GM21515 (cell line): ENCODE results near the gene MMP27.
"Not testable (repeated sequence)": the region's sequence is repeated elsewhere in the genome, so short reads cannot be mapped to it uniquely, and the experiment has no call there.

Experiments
- ATAC-seq: cut with Tn5 transposase; IDR thresholded peaks from one replicate; pipeline ENCODE4 v1.9.1; 2021; ENCODE audit not compliant: unreplicated experiment

MMP27 gene, protein sequence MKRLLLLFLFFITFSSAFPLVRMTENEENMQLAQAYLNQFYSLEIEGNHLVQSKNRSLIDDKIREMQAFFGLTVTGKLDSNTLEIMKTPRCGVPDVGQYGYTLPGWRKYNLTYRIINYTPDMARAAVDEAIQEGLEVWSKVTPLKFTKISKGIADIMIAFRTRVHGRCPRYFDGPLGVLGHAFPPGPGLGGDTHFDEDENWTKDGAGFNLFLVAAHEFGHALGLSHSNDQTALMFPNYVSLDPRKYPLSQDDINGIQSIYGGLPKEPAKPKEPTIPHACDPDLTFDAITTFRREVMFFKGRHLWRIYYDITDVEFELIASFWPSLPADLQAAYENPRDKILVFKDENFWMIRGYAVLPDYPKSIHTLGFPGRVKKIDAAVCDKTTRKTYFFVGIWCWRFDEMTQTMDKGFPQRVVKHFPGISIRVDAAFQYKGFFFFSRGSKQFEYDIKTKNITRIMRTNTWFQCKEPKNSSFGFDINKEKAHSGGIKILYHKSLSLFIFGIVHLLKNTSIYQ

DNA sequence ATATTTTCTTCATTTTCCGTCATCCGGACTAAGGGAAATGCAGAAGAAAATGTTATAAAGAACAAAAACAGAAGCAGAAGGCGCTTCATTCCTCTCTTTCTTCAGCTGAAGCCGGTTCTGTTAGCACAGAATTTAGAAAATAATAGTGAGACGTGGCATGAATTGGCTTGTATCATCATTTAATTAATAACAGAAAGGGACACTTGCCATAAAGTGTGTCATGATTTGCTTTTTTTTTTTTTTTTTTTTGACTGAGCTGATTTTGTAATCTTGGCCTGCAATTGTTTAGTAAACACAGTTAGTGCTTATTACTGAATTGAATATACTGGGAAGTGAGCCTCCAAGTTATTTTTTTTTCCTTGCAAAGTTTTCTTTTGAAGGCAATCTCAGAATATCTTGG is at the start of gene MMP27:
Gene MMP27 (minus strand): TSS at position 144 of the 400 bp plus-strand sequence. CDS start 55 bp downstream, at position 89.
- no peak for ATAC-seq

DNA sequence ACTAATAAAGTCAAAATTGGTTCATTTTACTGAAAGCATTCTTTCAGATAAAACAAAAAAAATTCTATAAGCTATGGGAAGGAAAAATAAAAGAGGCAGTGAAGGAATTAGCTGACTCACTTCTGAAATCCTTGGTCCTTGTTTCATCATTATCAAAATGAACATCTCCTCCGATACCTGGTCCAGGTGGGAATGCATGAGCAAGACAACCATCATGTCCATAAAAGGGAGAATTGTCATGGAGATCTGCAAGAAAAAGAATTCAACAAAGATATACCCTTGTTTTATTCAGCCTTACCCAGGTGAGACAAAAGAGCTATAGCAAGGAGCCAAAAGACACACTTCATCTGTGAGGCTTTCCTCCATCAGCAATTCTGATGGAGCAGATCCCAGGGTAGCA is 47.7 kb upstream of the MMP27 start:
- ATAC-seq, result no peak

DNA sequence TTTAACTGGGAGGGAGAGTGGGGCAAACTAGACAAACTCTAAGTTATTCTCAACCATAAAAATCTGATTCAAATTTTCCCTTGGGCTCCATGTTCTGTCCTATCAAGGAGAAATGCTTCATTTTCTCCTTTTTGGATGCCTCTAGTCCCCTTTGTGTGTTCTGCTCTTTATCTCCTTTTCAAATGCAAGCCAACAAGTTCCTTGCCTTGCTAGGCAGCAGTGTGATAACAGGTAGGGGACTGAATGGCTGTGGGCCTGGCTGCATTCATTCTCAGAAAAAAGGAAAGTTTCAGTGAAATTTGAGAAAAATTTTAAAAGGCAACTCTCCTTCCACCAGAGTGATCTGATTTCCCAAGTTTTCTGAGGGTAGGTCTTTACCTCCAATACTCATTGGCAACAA is 46.1 kb upstream of the MMP27 start:
- ATAC-seq, result no peak

DNA sequence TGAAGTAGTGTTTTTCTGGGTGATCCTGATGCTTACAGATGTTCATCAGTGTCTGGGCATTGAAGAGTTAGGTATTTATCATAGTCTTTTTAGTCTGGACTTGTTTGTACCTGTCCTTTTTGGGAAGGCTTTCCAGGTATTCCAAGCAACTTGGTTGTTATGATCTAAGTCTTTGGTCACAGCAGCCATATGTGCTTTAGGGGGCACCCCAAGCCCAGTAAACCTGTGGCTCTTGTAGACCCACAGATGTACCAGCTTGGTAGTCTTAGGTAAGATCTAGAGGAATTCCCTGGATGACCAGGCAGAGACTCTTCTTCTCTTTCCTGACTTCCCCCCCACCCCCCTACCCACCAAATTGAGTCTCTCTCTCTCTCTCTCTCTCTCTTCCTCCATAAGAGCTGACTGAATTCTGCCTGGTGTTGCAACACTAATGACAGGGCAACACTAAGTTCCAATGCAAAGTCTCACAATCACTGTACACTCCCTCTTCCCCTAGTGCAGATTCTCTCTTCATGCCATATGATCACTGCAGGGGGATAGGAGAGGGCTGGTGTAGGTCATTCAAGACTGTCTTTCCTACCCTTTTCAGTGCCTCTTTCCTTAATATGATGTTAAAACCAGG is 43.6 kb upstream of the MMP27 start:
- ATAC-seq, result no peak

DNA sequence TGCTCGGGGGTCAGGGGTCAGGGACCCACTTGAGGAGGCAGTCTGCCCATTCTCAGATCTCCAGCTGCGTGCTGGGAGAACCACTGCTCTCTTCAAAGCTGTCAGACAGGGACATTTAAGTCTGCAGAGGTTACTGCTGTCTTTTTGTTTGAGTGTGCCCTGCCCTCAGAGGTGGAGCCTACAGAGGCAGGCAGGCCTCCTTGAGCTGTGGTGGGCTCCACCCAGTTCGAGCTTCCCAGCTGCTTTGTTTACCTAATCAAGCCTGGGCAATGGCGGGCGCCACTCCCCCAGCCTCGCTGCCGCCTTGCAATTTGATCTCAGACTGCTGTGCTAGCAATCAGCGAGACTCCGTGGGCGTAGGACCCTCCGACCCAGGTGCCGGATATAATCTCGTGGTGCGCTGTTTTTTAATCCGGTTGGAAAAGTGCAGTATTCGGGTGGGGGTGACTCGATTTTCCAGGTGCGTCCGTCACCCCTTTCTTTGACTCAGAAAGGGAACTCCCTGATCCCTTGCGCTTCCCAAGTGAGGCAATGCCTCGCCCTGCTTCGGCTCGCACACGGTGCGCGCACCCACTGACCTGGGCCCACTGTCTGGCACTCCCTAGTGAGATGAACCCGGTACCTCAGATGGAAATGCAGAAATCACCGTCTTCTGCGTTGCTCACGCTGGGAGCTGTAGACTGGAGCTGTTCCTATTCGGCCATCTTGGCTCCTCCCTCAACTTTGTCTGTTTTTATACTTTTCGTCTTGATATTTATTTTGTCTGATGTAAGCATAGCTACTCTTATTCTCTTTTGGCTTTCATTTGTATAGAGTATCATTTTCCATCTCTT is 41.4 kb upstream of the MMP27 start:
- ATAC-seq, result not testable (repeated sequence)

DNA sequence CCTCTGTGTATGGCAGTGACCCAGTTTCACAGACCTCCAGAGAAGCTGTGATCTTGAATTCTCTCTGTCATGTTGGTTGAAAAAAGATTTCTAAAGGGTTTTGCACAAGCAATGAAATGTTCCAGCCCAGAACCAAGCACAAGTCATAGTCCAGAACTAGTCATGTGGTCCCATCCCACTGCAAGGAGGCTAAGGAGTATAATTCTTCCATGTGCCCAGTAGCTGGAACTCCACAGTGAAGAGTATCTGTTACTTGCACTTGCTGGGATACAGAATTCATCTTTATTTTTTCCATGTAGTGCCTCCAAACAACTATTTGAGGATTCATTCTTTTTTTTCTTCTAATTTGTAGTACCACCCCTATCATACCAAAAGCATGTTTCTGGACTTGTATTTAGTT is 29.1 kb upstream of the MMP27 start:
- ATAC-seq, result no peak

DNA sequence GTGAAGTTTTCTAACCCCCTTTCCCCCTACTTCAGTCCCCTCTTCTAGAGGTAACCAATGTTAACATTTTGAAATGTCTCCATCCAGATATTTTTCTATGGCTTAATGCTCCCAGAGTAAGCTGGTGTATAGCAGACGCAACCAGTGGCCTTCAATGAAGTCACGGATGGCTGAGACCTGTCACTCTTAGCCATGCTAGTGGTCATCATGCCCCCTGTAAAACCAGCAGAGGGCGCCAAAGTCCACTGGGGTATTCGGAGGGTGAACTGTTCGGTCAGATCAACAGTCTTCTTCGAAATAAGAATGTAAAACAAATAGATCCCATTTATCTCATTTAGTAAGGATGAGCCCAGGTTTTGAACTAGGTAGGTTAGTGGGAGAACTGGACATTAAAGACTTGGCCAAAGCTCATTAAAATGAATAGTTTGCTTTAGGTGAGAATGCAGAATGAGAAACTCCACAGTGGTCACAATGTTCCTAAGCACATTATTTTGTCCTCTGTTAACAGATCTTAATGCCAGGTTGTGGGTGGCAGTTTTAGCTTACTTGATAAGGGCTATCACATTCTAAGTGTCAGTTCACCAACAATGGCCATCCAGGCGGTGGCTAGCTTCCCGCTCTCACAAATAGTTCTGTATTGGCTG is 27.8 kb upstream of the MMP27 start:
- peak; percentile 86 for ATAC-seq

DNA sequence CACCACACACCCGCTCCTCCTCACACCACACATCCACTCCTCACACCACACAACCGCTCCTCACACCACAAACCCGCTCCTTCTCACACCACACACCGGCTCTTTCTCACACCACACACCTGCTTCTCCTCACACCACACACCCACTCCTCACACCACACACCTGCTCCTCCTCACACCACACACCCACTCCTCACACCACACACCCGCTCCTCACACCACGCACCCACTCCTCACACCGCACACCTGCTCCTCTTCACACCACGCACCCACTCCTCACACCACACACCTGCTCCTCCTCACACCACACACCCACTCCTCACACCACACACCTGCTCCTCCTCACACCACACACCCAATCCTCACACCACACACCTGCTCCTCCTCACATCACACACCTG is 25.4 kb upstream of the MMP27 start:
- ATAC-seq, result not testable (repeated sequence)

DNA sequence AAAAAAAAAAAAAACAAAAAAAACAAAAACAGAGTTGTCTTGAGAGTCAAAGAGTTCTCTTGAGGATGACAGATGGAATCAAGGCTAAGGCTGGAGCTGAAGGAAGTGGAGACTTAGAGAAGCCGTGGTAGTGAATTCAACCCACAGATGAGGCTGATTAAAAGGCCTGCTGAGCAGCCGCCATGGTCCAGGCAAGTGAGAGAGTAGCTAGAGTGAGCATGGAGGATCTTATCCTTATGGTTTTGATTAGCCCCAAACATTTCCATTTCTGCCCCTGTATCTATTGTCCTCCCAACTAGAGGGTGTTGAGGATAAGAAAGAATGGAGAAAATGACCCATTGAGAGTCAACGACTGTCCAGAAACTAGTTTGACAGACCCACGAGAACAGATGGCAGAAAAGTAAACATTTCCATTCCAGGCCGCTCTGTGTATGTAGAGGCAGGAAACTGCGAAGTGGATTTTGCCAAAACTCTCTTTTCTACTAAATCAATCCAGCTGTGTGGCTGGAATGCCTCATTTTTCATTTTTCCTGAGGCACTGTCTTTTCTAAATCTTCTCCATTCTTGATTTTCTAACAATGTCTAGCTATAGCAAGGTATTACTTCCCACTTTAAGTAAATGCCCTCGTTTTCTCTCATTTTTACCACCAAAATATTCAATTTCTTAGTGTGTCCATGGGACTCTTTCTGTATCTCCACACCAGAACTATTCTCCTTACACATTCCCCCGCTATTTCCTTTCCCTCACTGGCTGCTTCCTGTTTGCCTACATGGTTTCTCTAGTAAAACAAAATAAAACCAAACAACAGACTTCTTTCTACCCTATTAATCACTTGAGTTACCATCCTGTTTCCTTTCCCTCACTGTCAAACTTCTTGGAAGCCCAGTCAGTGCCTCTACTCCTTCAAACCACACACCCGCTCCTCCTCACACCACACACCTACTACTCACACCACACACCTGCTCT is 24.6 kb upstream of the MMP27 start:
- no peak for ATAC-seq

DNA sequence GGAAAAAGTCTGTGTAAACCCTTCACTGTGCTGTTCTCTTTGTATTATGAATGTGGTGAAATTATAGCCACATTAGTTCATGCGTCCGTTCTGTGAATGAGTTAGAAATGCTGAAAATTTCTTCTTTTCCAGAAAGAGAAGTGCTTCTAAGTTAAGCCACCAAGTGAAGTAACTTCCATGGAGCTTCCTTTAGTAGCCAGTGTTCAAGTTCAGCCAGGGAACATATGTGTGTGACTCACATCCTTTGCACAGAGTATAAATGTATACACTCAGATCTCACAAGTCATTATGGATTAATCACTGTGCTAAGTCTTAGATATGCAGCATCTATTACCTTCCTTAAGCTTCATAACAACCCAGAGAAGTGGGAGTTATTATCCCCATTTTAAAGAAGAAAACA is 22.3 kb upstream of the MMP27 start:
- ATAC-seq, result no peak

DNA sequence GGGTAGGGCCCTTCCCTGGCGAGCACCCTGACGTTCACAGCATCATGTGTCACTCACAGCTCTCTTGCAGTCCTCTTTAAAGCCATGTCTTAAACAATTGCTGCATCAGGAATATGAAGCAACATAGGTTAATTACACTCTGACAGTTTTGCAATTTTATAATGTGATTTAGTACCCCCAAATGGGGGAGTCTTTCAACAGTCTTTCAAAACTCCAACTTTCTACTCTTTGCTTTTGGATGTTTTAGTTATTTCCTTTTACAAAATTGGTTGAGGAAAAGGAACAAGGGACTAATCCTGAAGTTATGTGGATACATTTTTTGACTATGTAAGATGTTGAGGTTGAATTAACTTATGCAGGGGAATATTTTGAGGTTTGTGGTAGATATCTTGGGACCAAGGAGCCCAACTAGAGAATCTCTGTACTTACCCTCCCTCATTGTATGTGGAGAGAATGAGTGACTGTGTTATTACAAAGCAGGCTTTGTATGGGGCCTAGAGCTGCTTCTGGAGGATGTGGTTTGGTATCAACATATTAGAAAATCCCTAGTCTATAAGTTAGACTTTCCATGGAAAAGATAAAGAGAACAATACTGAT is 19.4 kb upstream of the MMP27 start, which contains the start of gene MMP8:
Gene MMP8 (minus strand): TSS at position 51 of the 597 bp plus-strand sequence. CDS start 99 bp downstream, outside the sequence.
- no peak for ATAC-seq

DNA sequence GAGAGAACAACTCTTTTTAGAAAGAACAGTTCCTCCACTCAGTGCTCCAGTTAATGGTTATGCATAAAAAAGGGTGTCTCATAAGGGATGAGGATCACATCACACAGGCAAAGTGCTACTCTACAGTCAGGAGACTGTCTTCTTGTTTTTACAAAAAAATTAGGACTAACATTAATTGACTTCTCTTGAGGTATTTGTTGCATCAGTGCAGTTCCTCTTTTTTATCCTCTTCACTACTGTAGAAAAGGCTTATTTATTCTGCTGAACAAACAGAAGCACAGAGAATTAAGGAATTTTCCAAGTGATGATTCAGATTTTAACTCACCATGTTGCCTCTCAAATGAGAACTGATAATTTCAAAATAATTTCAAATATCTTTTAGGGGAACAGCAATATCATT is 17.3 kb upstream of the MMP27 start:
- no peak for ATAC-seq

DNA sequence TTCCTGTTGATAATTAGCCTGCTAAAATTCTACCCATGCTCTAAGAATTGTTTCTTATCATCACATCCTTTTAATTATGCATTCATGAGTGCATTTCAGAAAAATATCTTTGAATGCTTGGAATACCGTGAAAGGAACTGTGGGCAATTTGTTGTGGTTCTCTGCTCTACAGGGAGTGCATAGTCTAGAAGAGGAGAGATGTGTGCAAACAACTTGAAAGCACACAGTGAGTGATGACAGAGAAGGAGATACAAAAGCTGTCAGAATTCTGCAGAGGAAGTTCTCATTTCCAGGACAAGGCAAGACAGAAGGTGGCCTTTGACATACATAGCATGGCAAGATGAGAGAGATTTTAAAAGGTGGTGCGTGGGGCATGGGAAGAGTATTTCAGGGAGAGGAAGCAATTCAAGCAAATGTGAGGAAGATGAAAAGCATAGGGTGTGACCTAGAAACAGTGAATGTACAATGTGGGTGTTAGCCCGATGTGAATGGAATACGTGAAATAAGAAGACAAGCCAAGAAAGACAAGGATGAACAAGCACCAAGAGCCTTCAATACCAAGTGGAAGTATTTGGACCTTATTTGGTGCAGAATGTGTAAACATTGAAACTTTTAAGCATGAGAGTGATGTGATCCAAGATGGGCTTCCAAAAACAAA is 14.2 kb upstream of the MMP27 start:
- ATAC-seq, result no peak

DNA sequence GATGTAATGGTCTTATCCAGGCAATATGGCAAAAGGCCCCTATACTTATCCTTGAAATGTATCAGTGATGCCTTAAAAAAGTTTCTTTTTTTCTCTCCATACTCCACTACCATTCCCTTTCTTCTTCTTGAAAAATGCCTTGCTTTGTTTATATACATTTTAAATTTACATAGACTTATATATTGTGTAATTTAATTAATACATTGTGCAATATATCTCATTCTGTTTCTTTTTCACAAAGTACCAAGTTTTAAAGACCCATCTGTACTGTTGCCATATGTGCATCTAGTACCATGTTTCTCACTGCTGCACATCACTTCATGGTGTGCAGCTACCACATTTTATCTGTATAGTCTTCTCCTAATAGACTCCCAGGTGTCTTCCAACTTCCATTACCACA is 11.7 kb upstream of the MMP27 start:
- no peak for ATAC-seq

DNA sequence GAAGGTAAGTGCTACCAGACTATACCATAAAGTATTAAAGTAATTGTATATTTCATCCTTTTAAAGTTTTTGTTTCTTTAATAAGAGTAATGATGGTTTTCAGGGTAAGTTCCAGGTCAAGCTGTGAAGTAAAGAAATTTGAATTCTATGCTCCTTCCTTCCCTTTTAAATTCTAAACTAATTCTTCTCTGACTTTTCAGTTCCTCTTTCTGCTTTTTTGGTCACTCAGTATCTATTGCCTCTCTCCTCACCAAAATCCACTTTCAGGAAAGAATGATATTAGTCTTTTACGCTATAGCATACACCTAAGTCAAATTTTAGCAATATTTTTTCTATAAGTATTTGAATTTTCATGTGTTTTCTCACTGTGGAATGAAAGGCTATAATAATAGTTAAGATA is 11.0 kb upstream of the MMP27 start:
- ATAC-seq, result peak; percentile 81

DNA sequence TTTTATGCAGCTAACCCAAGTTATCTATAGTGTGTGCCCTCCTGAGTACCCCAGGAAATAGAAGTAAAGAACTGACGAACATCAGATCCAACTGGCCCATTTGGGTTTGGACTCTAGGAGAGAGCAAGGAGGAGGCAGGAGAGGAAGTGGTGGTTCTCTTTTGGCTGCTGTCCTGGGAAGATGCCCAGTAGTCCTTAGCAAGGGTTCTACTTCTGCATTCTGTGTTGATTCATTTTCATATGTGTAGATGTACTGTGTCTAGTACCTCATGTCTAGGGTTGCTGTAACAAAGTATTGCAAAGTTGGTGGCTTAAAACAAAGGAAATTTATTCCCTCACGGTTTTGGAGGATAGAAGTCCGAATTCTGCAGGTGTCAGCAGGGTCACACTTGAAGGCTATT is 6.6 kb upstream of the MMP27 start:
- ATAC-seq, result no peak

DNA sequence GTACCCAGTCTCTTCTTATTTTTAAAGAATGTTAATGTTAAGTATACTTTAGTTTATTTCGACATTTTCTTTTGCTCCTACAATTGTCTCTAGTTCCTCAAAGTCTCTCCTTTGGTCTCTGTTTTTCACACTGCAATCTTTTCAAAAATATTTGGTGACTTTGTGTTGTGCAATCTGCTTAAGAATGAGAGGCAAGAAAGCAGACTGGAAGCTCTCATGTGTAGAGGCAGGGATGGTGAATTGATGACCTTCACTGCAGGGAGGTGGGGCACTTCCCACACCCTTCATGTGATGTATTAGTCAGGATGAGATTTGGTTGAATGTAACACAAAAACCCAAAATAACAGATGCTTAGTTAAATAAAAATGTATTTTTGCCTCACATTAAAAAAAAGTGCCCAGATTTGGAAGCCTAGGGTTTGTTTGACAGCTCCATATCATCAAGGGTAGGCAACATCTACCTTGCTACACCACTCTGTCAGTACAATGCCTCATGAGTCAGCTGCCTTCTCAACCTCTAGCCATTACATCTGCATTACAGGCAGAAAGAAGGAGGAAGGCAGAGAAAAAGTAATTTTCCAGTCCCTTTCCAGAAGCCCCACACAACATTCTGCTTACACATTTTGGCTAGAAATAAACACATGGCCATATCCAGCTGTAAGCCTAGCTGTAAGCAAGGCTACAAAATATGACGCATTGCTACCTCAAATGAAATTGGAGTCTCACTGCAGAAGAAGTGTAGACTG is 3.8 kb upstream of the MMP27 start:
- no peak for ATAC-seq

DNA sequence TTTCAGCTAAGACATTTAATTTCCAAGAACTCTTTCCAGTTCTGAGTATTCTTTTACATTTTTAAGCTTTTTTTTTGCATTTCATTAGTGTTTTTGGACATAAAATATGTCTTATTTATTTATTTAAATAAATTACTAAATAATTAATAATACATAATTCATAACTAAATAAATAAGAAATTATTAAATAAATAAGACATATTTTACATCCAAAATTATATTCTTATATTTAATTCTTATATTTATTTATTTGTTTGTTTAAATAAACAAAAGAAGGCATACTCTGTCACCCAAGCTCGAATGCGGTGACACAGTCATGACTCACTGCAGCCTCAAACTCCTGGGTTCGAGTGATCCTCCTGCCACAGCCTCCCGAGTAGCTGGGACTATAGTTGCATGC is 3.1 kb upstream of the MMP27 start:
- no peak for ATAC-seq
